NCI-H345 treated with DMSO at 0.1 percent for 48 hours (cell line): ENCODE results near the gene DNAL1.
"Not testable (repeated sequence)": the region's sequence is repeated elsewhere in the genome, so short reads cannot be mapped to it uniquely, and the experiment has no call there.

Experiments
- DNase-seq: peaks from one replicate; lab custom pipeline; 2025; ENCODE audit not compliant: unreplicated experiment; lab: John Stamatoyannopoulos, UW

The DNAL1 gene

DNA sequence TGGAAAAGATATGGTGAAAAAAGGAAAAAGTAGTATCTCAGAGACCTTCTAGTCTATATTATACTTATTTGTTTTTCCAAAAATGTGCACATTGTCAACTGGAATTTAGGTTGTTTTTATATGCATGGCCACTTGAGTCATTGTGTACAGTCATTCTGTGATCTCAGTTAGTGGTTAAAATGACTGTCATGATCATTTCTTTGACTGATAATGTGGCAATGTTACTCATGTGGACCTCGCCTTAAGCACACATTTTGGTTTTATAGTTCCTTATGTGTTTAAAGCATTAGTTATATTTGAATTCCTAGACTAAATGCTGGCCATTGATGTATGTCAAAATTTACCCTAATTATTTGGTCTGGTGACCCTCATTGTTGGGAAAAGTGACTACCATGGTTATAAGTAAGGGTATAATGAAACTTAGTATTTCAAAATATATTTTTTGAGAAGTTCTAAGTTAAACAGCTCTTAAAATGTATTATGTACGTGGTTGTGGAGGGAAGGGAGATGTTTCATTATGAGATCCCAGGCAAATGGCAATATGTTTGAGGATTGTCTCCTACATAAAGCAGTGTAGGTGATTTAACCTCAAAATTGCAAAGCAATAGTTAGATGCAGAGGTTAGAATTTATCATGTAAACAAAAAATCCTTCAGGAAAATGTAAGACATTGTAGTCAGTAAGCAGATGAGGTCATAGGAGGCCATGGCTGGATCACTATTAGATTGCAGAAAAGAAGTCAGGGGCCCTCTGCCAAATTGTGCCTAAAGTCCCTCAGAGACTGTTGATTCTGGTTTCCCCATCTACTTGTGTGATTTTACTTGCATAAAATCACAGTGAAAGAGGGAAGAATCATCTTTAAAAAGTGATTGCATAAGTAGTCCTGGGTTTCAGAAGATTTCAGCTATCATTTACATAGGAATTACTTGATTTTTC, 51.9 kb downstream of the DNAL1 start:
- DNase-seq, result no peak

DNA sequence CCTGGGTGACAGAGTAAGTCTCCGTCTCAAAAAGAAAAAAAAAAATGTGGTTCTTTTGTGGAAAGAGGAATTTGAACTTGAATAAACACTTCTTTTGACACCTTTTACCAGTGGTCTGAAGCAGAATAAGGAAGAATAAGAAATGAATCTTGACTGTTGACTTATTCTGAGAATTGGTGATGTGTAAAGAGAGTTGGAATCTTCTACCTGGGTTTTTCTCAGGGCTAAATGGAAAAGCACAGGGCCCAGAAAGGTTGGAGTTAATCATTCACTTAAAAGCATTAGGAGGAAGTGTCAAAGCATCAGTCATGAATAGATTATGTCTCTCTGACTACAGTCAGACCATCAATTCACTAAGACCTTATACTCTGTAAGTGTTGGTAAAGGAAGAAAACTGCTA, 55.5 kb downstream of the DNAL1 start:
- DNase-seq, result no peak

DNA sequence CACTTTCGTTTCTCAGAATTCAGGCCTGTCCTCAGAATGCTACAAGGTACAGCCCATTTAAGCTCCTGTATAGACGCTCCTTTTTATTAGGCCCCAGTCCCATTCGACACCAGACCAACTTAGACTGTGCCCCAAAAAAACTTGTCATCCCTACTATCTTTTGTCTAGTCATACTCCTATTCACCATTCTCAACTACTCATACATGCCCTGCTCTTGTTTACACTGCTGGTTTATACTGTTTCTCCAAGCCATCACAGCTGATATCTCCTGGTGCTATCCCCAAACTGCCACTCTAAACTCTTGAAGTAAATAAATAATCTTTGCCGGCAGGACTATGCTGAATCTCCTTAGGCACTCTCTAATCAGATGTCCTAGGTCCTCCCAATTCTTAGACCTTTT, 63.3 kb downstream of the DNAL1 start:
- not testable (repeated sequence) for DNase-seq

DNA sequence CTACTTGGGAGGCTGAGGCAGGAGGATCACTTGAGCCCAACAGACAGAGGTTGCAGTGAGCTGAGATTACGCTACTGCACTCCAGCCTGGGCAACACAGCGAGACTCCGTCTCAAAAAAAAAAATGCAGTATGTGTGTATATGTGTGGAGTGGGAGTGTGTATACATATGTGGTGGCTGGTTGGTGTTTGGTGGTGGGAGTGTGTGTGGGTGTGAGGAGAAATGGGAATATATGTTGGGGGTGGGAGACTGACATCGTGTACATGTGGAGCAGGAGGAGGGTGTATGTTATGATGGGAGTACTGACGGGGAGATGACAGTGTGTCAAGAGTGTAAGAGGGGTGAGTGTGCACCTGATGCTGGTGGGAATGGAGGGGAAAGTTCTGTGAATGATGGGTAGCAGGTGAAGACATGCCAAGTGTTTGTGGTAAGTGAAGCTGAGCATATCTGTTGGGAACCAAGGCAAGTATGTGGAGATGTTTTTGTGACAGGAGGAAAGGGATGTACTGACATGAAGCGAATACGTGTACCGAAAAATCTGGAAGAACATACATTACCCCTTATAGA, 65.2 kb downstream of the DNAL1 start:
- no peak for DNase-seq

DNA sequence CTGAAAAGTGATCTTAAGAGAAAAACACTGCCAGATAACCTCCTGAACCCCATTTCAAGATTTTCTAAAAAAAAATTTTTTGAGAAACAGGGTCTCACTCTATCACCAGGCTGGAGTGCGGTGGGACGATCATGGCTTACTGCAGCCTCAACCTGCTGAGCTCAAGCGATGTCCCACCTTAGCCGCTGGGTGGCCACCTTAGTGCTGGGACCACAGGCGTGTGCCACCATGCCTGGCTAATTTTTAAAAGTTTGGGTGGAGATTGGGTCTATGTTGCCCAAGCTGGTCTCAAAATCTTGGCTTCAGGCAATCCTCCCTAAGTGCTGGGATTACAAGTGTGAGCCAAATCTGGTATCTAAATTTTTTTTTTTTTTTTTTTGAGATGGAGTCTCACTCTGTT, 66.0 kb downstream of the DNAL1 start:
- DNase-seq, result no peak

DNA sequence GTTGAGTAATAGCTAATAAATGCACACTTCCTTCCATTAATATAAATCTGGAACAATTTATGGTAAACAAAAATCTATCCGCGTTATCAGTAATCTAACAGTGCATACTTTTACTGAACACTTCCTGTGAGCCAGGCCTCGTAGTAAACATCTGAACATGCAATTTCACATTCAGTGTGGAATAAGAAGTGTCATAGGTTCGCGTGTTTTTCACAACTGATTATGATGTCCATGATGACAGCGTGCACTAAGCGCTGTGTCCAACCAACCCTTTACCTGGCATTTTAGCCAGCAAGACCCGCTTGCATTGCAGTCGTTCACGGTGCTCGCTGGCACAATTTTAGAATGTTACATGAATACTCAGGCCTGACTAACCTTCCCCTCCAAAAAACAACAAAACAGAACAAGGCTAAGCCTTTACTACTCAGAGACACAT, 67.3 kb downstream of the DNAL1 start:
- DNase-seq, result no peak

DNA sequence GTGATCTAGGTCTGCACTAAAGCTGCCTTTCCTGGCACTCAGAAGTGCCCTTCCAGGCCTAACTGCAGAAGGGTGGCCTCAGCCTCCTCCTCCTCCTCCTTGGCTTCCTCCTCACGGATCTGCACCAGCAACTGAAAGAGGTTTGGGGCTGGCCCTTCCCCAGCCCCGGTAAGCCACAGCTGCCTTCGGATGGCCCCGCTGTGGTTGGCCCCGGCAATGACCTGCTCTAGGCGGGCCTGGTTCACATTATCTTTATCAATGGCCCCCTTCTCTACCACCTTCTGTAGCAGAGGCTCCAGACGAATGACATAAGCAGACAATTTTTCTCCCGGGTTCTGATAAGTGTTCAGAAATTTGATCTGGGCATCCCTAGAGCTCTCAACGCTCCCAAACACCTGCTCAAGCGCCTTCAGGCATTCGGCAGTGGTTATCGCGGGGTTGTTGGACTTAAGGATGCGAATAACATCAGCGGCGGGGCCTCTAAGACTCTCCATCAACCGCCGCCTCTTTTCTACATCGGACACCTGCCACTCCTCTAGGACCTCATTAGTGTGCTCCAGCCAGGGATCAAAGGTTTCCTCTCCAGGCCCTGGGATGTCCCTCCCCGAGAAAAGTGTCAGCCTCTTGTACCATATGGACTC, 67.9 kb downstream of the DNAL1 start:
- peak; percentile 30 for DNase-seq

DNA sequence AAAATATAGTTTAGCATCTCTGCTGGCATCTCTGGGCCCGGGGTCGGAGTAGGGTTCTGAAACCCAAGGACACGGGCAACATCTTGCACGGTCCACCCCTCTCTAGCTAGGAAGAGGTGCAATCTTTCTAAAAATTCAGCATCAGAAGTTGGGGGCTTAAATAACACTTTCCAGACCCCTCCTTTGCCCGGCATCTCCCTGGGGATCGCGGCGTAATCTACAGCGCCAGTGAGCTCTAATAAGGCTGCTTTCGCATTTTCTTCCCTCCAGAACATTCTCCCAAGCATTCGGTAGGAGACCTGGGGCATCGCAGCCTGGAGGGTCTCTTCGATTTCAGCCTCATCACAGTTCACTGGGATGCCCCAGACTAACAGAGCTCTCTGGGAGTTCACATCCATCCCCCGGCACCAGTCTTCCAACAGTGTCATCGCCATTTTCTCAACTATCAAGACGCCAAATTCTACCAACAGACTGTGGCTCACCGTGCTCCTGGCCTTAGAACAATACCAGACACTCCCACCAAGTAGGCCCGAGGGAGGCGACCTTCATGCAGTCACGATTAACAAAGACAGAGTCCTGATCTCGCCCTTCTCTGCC, 68.5 kb downstream of the DNAL1 start:
- DNase-seq, result peak; percentile 49

DNA sequence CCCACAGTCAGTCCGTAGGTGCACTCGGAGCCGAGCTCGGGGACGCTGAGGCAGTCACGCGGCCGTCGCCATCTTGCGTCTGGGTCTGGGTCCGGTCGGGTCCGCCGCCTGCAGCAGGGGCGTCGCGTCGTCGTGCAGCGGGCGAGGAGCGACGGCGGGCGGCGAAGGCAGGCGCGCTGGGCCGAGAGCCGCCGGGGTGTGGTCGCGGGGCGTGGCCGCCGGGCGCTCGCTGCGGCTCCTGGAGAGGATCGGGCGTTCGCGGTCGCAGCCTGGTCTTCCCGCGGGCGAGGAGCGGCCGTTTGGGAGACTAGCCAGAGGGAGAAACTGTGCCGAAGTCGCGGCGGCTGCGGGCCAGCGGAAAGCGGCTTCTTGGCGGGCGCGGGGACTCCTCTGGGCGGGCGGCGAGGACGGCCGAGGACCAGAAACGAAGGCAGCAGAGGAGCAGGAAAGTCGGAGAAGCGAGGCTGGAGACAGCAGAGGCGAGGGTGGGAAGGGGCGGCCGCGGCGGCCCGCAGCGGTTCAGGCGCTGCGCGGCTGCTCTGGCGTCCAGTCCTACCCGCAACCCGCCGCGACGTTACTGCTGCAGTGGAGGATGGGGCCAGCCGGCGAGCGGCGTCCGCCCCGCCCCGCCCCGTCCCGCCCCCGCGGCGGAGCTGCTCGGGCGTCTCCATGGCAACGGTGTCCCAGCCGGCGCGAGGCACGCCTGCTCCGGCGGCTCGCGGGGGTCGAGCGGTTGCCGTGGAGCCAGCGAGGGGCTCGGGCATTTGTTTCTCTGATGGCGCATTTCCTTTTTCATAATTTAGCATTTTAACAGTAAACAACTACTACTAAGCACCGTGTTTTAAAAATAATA, 69.2 kb downstream of the DNAL1 start, which contains the start of gene PNMA1:
Gene PNMA1, minus strand, starts transcription at position 582 of the 853 bp plus-strand sequence. CDS start 745 bp downstream, outside the sequence.
- peak; percentile 84 for DNase-seq

DNA sequence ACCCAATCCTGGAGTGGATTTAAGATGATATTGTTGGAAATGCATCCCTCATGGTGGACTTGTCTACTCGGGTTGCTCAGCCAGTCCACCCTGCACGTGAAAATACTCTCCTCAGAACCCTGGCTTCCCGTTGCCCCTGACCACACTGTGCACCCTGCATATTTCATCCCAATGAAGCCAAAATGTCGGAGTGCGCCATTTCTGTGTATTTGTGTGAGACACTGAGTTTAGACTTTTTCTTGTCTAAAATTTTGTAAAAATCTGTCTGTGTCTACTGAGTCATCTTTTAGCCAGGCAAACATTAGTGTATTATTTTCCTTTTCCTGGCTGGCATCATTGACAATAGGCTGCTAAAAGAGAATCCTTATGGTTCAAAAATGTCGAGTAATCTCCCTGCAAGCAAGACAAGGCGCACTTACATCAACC, 69.9 kb downstream of the DNAL1 start:
- no peak for DNase-seq

DNA sequence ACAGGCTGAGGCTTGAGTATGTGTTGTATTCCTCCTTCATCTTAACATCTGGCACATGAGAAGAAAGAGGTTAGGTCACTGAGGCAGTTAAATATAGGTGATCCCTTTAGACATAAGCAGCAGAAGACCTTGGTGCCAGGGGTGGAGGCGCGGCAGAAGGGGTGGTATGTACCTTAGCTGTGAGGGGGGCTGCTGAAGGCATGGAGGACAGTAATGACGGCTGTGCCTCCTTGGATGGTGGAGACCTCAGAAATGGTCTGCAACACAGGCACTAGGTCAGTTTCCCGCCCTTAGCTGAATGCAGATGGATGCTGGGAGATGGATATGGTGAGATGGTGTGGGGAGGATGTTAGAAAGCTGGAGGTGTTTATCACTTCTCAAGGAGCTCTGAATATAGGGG, 70.9 kb downstream of the DNAL1 start:
- no peak for DNase-seq

DNA sequence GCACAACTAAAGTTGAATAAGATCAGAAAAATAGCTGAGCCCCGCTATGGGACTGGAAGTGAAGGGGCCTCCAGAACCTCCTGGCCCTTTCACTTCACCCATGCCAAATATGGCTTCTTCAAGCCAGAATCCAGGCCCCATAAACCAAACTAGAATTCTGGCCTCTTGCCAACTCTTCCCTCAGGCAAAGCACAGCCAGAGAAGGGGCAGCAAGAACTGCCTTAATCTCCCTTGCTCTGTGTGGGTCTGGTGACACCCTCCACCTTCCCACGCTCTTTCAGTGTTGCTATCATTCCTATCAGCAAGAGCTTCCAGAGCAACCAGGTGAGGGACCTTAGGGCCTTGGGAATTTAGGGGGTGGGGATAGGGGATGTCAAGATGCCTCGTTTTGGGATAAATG, 72.5 kb downstream of the DNAL1 start:
- DNase-seq, result no peak

DNA sequence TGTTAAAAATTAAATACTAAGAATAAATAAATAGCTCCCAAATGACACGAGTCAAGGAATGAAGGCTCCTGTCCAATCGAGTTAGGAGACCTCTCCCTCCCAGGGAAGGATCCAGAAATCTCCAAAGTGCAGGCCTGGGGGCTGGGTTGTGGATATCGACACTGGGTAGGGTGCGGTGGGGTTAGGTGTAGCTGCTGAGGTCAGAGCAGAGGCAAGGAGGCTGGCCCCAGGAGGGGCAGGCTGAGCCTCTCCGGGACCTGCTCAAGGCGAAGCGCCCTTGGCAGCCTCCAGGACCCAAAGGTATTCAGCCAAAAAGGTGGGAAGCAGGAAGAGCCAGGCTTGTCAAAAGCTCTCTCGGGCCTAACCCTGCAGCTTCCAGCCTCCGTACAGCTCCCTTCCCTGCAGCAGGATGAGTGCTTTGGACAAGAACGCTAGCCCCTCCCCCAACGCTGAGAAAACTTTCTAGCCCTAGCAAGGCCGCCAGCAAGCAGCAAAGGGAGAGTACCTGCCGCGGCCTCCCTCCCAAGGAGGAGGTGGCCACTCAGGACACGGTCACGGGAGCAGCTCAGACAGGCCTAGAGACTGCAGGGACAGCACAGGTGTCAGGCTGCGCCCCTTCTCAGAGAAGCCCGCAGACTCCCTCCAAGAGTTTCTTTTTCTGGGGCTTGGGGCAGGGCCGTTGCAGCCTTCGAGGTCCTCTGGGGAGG, 73.1 kb downstream of the DNAL1 start:
- no peak for DNase-seq

DNA sequence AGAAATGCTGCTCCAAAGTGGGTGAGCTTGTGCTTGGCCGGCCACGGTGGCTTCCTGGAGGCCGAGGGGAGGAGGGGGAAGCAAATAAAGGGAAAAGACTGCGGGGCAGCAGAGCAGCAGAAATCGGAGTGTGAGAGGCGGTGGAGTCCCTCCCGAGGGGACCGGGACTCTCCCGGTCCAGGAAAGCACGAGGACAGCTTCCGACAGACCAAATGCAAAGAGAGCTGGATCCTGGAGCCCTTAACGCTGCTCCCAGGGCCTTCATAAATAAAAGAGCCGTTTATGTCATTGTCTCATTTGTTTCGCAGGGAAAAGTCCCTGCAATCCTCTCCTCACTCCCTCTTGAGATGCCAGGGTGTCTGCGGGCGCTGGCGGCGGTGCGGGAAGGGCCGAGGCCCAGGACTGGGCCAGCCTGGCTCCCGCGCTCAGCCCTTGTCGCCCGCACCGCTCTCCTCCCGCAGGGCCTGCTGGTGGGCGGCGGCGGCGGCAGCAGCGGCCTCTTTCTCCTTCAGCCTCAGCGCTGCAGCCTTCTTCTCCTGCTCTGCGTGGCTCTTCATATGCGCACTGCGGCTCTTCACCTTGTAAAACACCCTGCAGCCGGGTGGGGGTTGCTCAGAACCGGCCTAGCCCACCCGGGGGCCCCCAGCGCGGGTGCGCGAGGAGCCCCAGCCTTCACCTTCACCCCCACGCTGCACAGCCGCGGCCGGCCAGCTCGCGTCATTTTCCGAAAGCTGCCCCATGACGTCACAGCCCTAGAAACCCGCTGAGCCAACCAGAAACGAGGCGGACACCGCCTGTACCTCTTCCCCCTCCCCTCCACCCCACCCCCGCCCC, 73.8 kb downstream of the DNAL1 start:
- no peak for DNase-seq

DNA sequence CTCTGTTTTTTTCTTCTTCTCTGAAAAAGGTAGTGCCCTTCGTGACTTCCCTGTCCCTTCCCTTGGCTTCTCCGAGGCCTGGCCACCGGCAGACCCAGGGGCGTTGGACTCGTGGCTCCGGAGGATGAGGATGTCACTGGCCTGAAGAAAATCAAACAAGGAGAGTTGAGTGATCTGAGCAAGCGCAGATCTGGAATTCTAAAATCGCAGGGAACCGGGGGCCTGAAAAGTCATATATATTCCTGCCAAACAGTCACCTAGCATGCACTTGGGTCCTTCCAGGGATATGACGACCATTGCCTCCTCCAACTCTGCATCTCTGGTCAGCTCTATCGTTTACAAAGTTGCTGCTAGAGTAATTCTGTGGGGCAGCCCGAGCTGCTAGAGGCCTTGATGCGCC, 74.6 kb downstream of the DNAL1 start:
- no peak for DNase-seq

DNA sequence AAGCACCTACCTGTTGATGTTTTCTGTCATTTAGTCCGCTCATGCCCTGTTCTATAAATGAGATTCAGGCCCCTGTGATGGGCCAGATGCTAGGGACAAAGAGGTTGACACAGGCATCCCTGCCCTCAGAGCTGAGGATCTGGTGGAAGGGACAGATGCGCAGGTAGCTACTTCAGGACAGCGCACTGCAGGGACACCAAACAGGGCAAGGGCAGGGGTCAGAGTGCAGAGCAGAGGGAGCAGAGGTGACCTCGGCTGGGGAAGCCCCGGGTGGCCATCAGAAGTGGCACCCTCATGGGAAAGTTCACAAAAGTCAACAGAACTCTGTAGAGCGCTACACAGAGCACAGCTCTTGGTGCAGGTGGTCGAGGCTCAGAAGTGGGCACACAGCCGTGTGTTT, 75.0 kb downstream of the DNAL1 start:
- DNase-seq, result no peak

DNA sequence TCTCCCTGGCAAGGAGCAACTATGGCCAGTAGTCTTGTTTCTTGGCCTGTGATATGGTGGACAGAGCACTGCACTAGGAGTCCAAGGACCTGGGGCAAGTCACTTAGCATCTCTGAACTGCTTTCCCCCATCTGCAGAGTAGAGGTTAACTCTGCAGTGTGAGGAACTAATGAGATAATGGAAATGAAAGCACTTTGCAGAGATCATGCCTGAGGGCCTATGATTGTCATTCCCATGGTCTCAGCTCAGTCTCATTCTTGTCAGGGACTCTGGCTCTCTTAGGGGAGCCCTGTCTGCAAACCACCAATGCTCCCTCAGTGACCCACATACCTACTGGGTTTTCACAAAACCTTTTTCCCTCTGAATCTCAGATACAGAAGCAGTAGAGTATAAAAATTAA, 75.8 kb downstream of the DNAL1 start:
- no peak for DNase-seq

DNA sequence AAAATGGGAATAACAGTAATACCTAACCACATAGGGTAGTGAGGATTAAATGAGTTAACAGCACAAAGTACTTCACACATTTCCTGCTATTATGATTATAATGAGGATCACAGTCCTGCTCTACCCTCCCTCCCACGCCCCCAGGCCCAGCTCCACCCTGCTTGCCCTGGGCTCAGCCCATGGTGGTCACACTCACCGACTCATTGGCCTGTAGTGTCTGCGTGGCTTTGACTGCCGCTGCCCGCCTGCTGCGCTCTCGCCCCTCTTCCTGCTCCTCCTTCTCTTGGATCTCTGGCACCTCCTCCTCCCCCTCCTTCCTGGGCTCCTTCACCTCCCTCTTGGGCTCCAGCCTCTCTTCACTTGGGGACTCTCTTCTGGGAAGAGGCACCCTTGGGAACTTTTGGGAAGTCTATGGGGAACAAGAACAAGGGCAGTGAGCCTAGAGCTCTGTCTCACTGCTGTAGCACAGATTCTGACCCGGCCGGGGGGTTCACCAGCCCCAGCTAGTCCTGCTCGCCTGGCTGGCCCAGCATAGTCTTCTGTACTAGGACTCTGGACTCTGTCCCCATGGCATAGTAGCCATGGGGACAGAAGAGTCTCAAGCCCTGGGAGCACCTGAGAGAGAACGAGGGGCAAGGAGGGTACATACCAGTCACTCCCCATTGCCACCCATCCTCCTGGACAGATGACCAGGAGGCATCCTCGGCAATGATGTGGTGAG, 76.5 kb downstream of the DNAL1 start:
- DNase-seq, result no peak
